IMR-90 (cell line): ENCODE measurements around the gene YAF2. TPM values are rescaled to one million over a fixed set of nuclear protein-coding genes. Genes with fewer than 3 reads are reported as not detected.

Experiments used
- ATAC-seq: fragments of 200-7000 bp; cut with Tn5 transposase; 2 replicates; pipeline ENCODE4 v1.9.1; 2020; ENCODE audit warnings: low read depth, mild to moderate bottlenecking, moderate library complexity
- BruUV-seq: library from RNA; stranded (reverse); fragments of 400-500 nt; replicated peaks from 2 replicates; lab custom pipeline; 2021; lab: Mats Ljungman, UMichigan
- CTCF ChIA-PET: fragments of 300-600 bp; formaldehyde crosslinking; extraction: SDS; loops from one replicate; lab custom pipeline; 2021; ENCODE audit warnings: antibody characterized with exemption; lab: Yijun Ruan, JAX
- POLR2A ChIA-PET: fragments of 300-600 bp; sonication (Branson Sonifier 250); formaldehyde crosslinking; loops from one replicate; lab custom pipeline; 2022; ENCODE audit warnings: antibody characterized with exemption; ENCODE audit not compliant: unreplicated experiment; lab: Charles Lee
- DNase-seq: peaks from one replicate; pipeline ENCODE4 v3.0.0; 2013
- H2AFZ ChIP-seq: replicated peaks from 2 replicates; pipeline ENCODE3; 2013; ENCODE audit warnings: low read length, mild to moderate bottlenecking; ENCODE audit not compliant: poor library complexity
- H2AK5ac ChIP-seq: 2 replicates; pipeline ENCODE4 v1.6.1; 2013; ENCODE audit warnings: low read depth, low read length, inconsistent platforms
- H2AK9ac ChIP-seq: replicated peaks from 2 replicates; pipeline ENCODE3; 2013; ENCODE audit warnings: mild to moderate bottlenecking, low read depth, low read length, moderate library complexity; ENCODE audit not compliant: poor library complexity
- H2BK120ac ChIP-seq: 2 replicates; pipeline ENCODE4 v1.6.1; 2013; ENCODE audit warnings: low read depth, low read length, inconsistent platforms
- H2BK15ac ChIP-seq: 3 replicates; pipeline ENCODE4 v1.6.1; 2013; ENCODE audit warnings: low read depth, low read length, inconsistent platforms
- H2BK20ac ChIP-seq: 2 replicates; pipeline ENCODE4 v1.6.1; 2013; ENCODE audit warnings: low read depth, mild to moderate bottlenecking, inconsistent platforms, low read length, moderate library complexity
- H2BK5ac ChIP-seq: 2 replicates; pipeline ENCODE4 v1.6.1; 2013; ENCODE audit warnings: mild to moderate bottlenecking, low read depth, low read length, inconsistent platforms; ENCODE audit not compliant: poor library complexity, severe bottlenecking
- H3K14ac ChIP-seq: replicated peaks from 2 replicates; pipeline ENCODE4 v1.6.1; 2013; ENCODE audit warnings: low read depth, low read length, inconsistent platforms
- H3K18ac ChIP-seq: 2 replicates; pipeline ENCODE4 v1.6.1; 2013; ENCODE audit warnings: low read depth, low read length, control low read depth
- H3K23ac ChIP-seq: 2 replicates; pipeline ENCODE4 v1.6.1; 2013; ENCODE audit warnings: low read depth, low read length, inconsistent platforms
- H3K27ac ChIP-seq: 2 replicates; pipeline ENCODE4 v1.5.1; 2013; ENCODE audit warnings: mild to moderate bottlenecking, control low read depth, low read length; ENCODE audit not compliant: insufficient read depth
- H3K27me3 ChIP-seq: 2 replicates; pipeline ENCODE4 v1.6.1; 2013; ENCODE audit warnings: low read length; ENCODE audit not compliant: control insufficient read depth, insufficient read depth
- H3K36me3 ChIP-seq: 2 replicates; pipeline ENCODE4 v1.6.1; 2013; ENCODE audit warnings: low read length, mixed read lengths; ENCODE audit not compliant: control insufficient read depth, insufficient read depth
- H3K4ac ChIP-seq: 2 replicates; pipeline ENCODE4 v1.6.1; 2013; ENCODE audit warnings: low read depth, low read length, inconsistent platforms
- H3K4me1 ChIP-seq: 2 replicates; pipeline ENCODE4 v1.6.1; 2013; ENCODE audit warnings: low read length, mixed read lengths; ENCODE audit not compliant: control insufficient read depth, insufficient read depth
- H3K4me2 ChIP-seq: 2 replicates; pipeline ENCODE4 v1.6.1; 2013; ENCODE audit warnings: low read depth, mild to moderate bottlenecking, control low read depth, low read length, moderate library complexity
- H3K4me3 ChIP-seq: 2 replicates; pipeline ENCODE4 v1.5.1; 2013; ENCODE audit warnings: low read depth, mild to moderate bottlenecking, control low read depth, low read length, moderate library complexity; ENCODE audit not compliant: insufficient read depth
- H3K56ac ChIP-seq: 2 replicates; pipeline ENCODE4 v1.6.1; 2013; ENCODE audit warnings: low read length, inconsistent platforms; ENCODE audit not compliant: insufficient read depth; ENCODE audit errors: extremely low read depth
- H3K79me1 ChIP-seq, 2 experiments: 2 replicates each; pipeline ENCODE4 v1.6.1; 2013; ENCODE audit warnings: low read length in 2 of 2, inconsistent platforms in 1 of 2, low read depth in 1 of 2
- H3K9ac ChIP-seq: 2 replicates; pipeline ENCODE4 v1.6.1; 2013; ENCODE audit warnings: low read depth, low read length, control low read depth
- H3K9me1 ChIP-seq: 2 replicates; pipeline ENCODE4 v1.6.1; 2013; ENCODE audit warnings: low read length, inconsistent platforms; ENCODE audit not compliant: insufficient read depth
- H3K9me3 ChIP-seq: 2 replicates; pipeline ENCODE4 v1.6.1; 2013; ENCODE audit warnings: low read length; ENCODE audit not compliant: control insufficient read depth, insufficient read depth
- H4K20me1 ChIP-seq: 2 replicates; pipeline ENCODE4 v1.6.1; 2013; ENCODE audit warnings: low read length, inconsistent platforms; ENCODE audit not compliant: insufficient read depth
- H4K5ac ChIP-seq: 2 replicates; pipeline ENCODE4 v1.6.1; 2013; ENCODE audit warnings: mild to moderate bottlenecking, low read depth, low read length, control low read depth
- H4K8ac ChIP-seq, 2 experiments: 2 replicates each; pipeline ENCODE4 v1.6.1; 2013; ENCODE audit warnings: low read depth in 2 of 2, low read length in 2 of 2, control low read depth in 1 of 2, inconsistent platforms in 1 of 2
- H4K91ac ChIP-seq: 2 replicates; pipeline ENCODE4 v1.6.1; 2013; ENCODE audit warnings: low read depth, low read length, inconsistent platforms; ENCODE audit not compliant: insufficient read depth
- BHLHE40 ChIP-seq: fragments of 150-350 bp; IDR thresholded peaks from 2 replicates; pipeline ENCODE4 v1.6.1; 2016; ENCODE audit warnings: mild to moderate bottlenecking, low read depth, low read length
- CEBPB ChIP-seq: IDR thresholded peaks from 2 replicates; pipeline ENCODE4 v1.6.1; 2012; ENCODE audit warnings: low read depth, low read length, improper control_type of control experiment
- FOS ChIP-seq: fragments of 150-350 bp; IDR thresholded peaks from 2 replicates; pipeline ENCODE4 v1.6.1; 2016; ENCODE audit warnings: low read depth, low read length
- MXI1 ChIP-seq: IDR thresholded peaks from 2 replicates; pipeline ENCODE4 v1.6.1; 2012; ENCODE audit warnings: low read depth, mild to moderate bottlenecking, low read length, moderate library complexity, borderline replicate concordance
- NFE2L2 ChIP-seq: fragments of 150-350 bp; IDR thresholded peaks from 2 replicates; pipeline ENCODE4 v1.6.1; 2016; ENCODE audit warnings: low read depth, mild to moderate bottlenecking, low read length
- RAD21 ChIP-seq: IDR thresholded peaks from 2 replicates; pipeline ENCODE4 v1.6.1; 2012; ENCODE audit warnings: low read length, improper control_type of control experiment
- RCOR1 ChIP-seq: IDR thresholded peaks from 2 replicates; pipeline ENCODE4 v1.6.1; 2012; ENCODE audit warnings: mild to moderate bottlenecking, low read length, improper control_type of control experiment; ENCODE audit not compliant: insufficient replicate concordance
- RFX5 ChIP-seq: IDR thresholded peaks from 2 replicates; pipeline ENCODE4 v1.8.0; 2012; ENCODE audit warnings: low read depth, mild to moderate bottlenecking, low read length, moderate library complexity
- SMC3 ChIP-seq: fragments of 150-350 bp; IDR thresholded peaks from 2 replicates; pipeline ENCODE4 v1.6.1; 2016; ENCODE audit warnings: low read depth, mild to moderate bottlenecking, antibody characterized with exemption, low read length, moderate library complexity
- WGBS, 2 experiments: methylation state at CpG; one replicate each; pipeline versions ENCODE4 v1.1.5 to v1.1.7; 2013; ENCODE audit warnings: missing lambda C conversion rate in 2 of 2; ENCODE audit not compliant: insufficient read length in 1 of 2; ENCODE audit errors: extremely low coverage in 2 of 2; 5-methylcytosine and 5-hydroxymethylcytosine counted together
- dilution Hi-C: fragments of 300-500 bp; cut with HindIII; formaldehyde crosslinking; loops from one replicate; pipeline ENCODE4 v1.14.3; 2018; ENCODE audit warnings: low sequenced_read_pairs; ENCODE audit not compliant: unreplicated experiment
- in situ Hi-C: fragments of 300-500 bp; cut with MboI; formaldehyde crosslinking; loops from 3 replicates; pipeline ENCODE4 v1.14.3; 2019; ENCODE audit warnings: low sequenced_read_pairs, inconsistent platforms, mixed read lengths
- intact Hi-C: fragments of 100-400 bp; cut with micrococcal nuclease; formaldehyde crosslinking; loops from 2 replicates; pipeline ENCODE4 v1.10.0; 2022
- polyA plus RNA-seq, 3 experiments: library from polyadenylated mRNA; depleted of rRNA; stranded (reverse); fragments of >200 nt; gene quantifications; 2 replicates each; pipeline ENCODE4 v1.2.3, GENCODE V29; 2012; ENCODE audit warnings: low replicate concordance in 1 of 3
- total RNA-seq: library from RNA; depleted of rRNA; stranded (reverse); fragments of >200 nt; gene quantifications from 2 replicates; pipeline ENCODE4 v1.2.3, GENCODE V29; 2012
- TF ChIP-seq, protein P1 (sequence below): fragments of 150-350 bp; IDR thresholded peaks from 2 replicates; pipeline ENCODE4 v1.6.1; 2017; ENCODE audit warnings: mild to moderate bottlenecking, antibody characterized with exemption, low read length, low read depth

YAF2 gene
- total and polyA plus RNA-seq, 2 of the 4 experiments (the other 2 are of a cell fraction): 7.9 to 14.2 TPM

GRCh38 chr12:42282294-42282693 lies 44.2 kb upstream of the YAF2 start:
- H4K20me1 ChIP-seq: no peaks in the 10 kb centered on the region
- H2BK15ac ChIP-seq: no peak overlapping the region
- no peak overlapping the region for H3K4me2 ChIP-seq
- no peak overlapping the region for H2AK9ac ChIP-seq
- H2BK5ac ChIP-seq: no peak overlapping the region
- no peak overlapping the region for H2BK120ac ChIP-seq
- H3K79me1 ChIP-seq: no peaks in the 10 kb centered on the region
- H3K18ac ChIP-seq: no peak overlapping the region
- no peak overlapping the region for H3K4ac ChIP-seq
- TF ChIP-seq, protein P1, sequence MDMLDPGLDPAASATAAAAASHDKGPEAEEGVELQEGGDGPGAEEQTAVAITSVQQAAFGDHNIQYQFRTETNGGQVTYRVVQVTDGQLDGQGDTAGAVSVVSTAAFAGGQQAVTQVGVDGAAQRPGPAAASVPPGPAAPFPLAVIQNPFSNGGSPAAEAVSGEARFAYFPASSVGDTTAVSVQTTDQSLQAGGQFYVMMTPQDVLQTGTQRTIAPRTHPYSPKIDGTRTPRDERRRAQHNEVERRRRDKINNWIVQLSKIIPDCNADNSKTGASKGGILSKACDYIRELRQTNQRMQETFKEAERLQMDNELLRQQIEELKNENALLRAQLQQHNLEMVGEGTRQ: no peak
- no peak for TF ChIP-seq MXI1
- TF ChIP-seq RAD21: no peak
- TF ChIP-seq FOS: no peak
- no peak for TF ChIP-seq RCOR1
- no peak for TF ChIP-seq CEBPB
- no peak for TF ChIP-seq SMC3
- no peak for TF ChIP-seq RFX5
- TF ChIP-seq NFE2L2: no peak
- TF ChIP-seq BHLHE40: no peak
- H4K5ac ChIP-seq: no peak overlapping the region
- CTCF ChIA-PET: no interaction called here
- no CpG with 5 or more reads among the region's 2 CpGs for WGBS, 2 experiments
- BruUV-seq: no TSS peak
- peaks cover 3% of the 10 kb centered on the region for H3K27me3 ChIP-seq
- H3K27ac ChIP-seq: no peak overlapping the region
- DNase-seq: no peak
- intact Hi-C loops: no loop called here
- no peak overlapping the region for H3K23ac ChIP-seq
- no peaks in the 10 kb centered on the region for H3K4me1 ChIP-seq
- no peak for ATAC-seq
- no peaks in the 10 kb centered on the region for H3K9me3 ChIP-seq
- H3K36me3 ChIP-seq: no peaks in the 10 kb centered on the region
- no peak overlapping the region for H3K9ac ChIP-seq
- dilution Hi-C loops: no loop called here
- in situ Hi-C loops: no loop called here
- no peak overlapping the region for H2BK20ac ChIP-seq
- H3K9me1 ChIP-seq: no peaks in the 10 kb centered on the region
- H2AK5ac ChIP-seq: no peak overlapping the region
- H3K4me3 ChIP-seq: no peak overlapping the region
- H3K56ac ChIP-seq: no peak overlapping the region
- POLR2A ChIA-PET: no interaction called here
- no peak overlapping the region for H3K14ac ChIP-seq
- no peak overlapping the region for H4K91ac ChIP-seq
- no peak overlapping the region for H2AFZ ChIP-seq
- no peak overlapping the region for H4K8ac ChIP-seq
